HEK293 (cell line): ENCODE results near the gene WASF2.
A peak's percentile ranks its signal among the peaks of the same experiment; 100 is the strongest.

Experiments used
- AEBP2 ChIP-seq: fragments of 450-650 bp; formaldehyde crosslinking; IDR thresholded peaks from 2 replicates; pipeline ENCODE4 v1.5.1; 2016; ENCODE audit warnings: missing biosample characterization, missing genetic modification characterization, borderline replicate concordance
- CTCF ChIP-seq: fragments of 450-650 bp; formaldehyde crosslinking; IDR thresholded peaks from 2 replicates; pipeline ENCODE4 v1.5.1; 2016; ENCODE audit warnings: missing biosample characterization, missing genetic modification characterization
- INSM2 ChIP-seq: fragments of 450-650 bp; formaldehyde crosslinking; IDR thresholded peaks from 2 replicates; pipeline ENCODE4 v1.5.1; 2016; ENCODE audit warnings: missing biosample characterization, missing genetic modification characterization
- SETDB1 ChIP-seq: IDR thresholded peaks from one replicate; pipeline ENCODE4 v1.6.1; 2017; ENCODE audit warnings: mild to moderate bottlenecking, low read length, moderate library complexity, mixed read lengths; ENCODE audit not compliant: insufficient read length
- SP3 ChIP-seq: fragments of 450-650 bp; formaldehyde crosslinking; IDR thresholded peaks from 2 replicates; pipeline ENCODE4 v1.5.1; 2016; ENCODE audit warnings: missing biosample characterization, missing genetic modification characterization
- YY2 ChIP-seq: fragments of 450-650 bp; formaldehyde crosslinking; IDR thresholded peaks from 2 replicates; pipeline ENCODE4 v1.5.1; 2016; ENCODE audit warnings: missing biosample characterization, missing genetic modification characterization
- ZBTB20 ChIP-seq: fragments of 450-650 bp; formaldehyde crosslinking; IDR thresholded peaks from 2 replicates; pipeline ENCODE4 v1.5.1; 2016; ENCODE audit warnings: missing biosample characterization, missing genetic modification characterization
- ZBTB26 ChIP-seq: fragments of 450-650 bp; formaldehyde crosslinking; optimal IDR thresholded peaks from 2 replicates; pipeline ENCODE3; 2016; ENCODE audit warnings: missing biosample characterization, mild to moderate bottlenecking, missing genetic modification characterization
- ZBTB8A ChIP-seq: fragments of 450-650 bp; formaldehyde crosslinking; IDR thresholded peaks from 2 replicates; pipeline ENCODE4 v1.5.1; 2016; ENCODE audit warnings: missing biosample characterization, missing genetic modification characterization
- ZNF133 ChIP-seq: fragments of 450-650 bp; formaldehyde crosslinking; IDR thresholded peaks from 2 replicates; pipeline ENCODE4 v1.5.1; 2016; ENCODE audit warnings: missing biosample characterization, missing genetic modification characterization
- ZNF169 ChIP-seq: fragments of 450-650 bp; formaldehyde crosslinking; IDR thresholded peaks from 2 replicates; pipeline ENCODE4 v1.5.1; 2016; ENCODE audit warnings: missing biosample characterization, missing genetic modification characterization
- ZNF184 ChIP-seq: fragments of 450-650 bp; IDR thresholded peaks from 2 replicates; pipeline ENCODE4 v1.5.1; 2018; ENCODE audit warnings: missing biosample characterization, mild to moderate bottlenecking, missing genetic modification characterization
- ZNF2 ChIP-seq: fragments of 450-650 bp; formaldehyde crosslinking; IDR thresholded peaks from 2 replicates; pipeline ENCODE4 v1.5.1; 2016; ENCODE audit warnings: missing biosample characterization, missing genetic modification characterization
- ZNF221 ChIP-seq: fragments of 450-650 bp; formaldehyde crosslinking; IDR thresholded peaks from 2 replicates; pipeline ENCODE4 v1.5.1; 2017; ENCODE audit warnings: missing biosample characterization, missing genetic modification characterization, borderline replicate concordance
- ZNF26 ChIP-seq: fragments of 450-650 bp; formaldehyde crosslinking; IDR thresholded peaks from 2 replicates; pipeline ENCODE4 v1.5.1; 2016; ENCODE audit warnings: missing biosample characterization, missing genetic modification characterization
- ZNF366 ChIP-seq: fragments of 450-650 bp; formaldehyde crosslinking; conservative IDR thresholded peaks from 2 replicates; pipeline ENCODE4 v1.5.1; 2016; ENCODE audit warnings: missing biosample characterization, missing genetic modification characterization
- ZNF416 ChIP-seq: fragments of 450-650 bp; formaldehyde crosslinking; IDR thresholded peaks from 2 replicates; pipeline ENCODE4 v1.5.1; 2016; ENCODE audit warnings: missing biosample characterization, missing genetic modification characterization
- ZNF423 ChIP-seq: fragments of 450-650 bp; formaldehyde crosslinking; IDR thresholded peaks from 2 replicates; pipeline ENCODE4 v1.5.1; 2016; ENCODE audit warnings: missing biosample characterization, missing genetic modification characterization
- ZNF518A ChIP-seq: fragments of 450-650 bp; formaldehyde crosslinking; conservative IDR thresholded peaks from 2 replicates; pipeline ENCODE4 v1.5.1; 2016; ENCODE audit warnings: low read depth, missing biosample characterization, missing genetic modification characterization
- ZNF548 ChIP-seq: fragments of 450-650 bp; formaldehyde crosslinking; IDR thresholded peaks from 2 replicates; pipeline ENCODE4 v1.5.1; 2016; ENCODE audit warnings: missing biosample characterization, missing genetic modification characterization
- ZNF549 ChIP-seq: fragments of 450-650 bp; IDR thresholded peaks from 2 replicates; pipeline ENCODE4 v1.5.1; 2018; ENCODE audit warnings: missing biosample characterization, missing genetic modification characterization, mild to moderate bottlenecking, inconsistent platforms, moderate library complexity
- ZNF624 ChIP-seq: fragments of 450-650 bp; formaldehyde crosslinking; IDR thresholded peaks from 2 replicates; pipeline ENCODE4 v1.5.1; 2017; ENCODE audit warnings: missing biosample characterization, missing genetic modification characterization
- ZNF639 ChIP-seq: fragments of 450-650 bp; formaldehyde crosslinking; IDR thresholded peaks from 2 replicates; pipeline ENCODE4 v1.5.1; 2016; ENCODE audit warnings: missing biosample characterization, missing genetic modification characterization
- ZNF785 ChIP-seq: fragments of 450-650 bp; formaldehyde crosslinking; IDR thresholded peaks from 2 replicates; pipeline ENCODE4 v1.5.1; 2016; ENCODE audit warnings: missing biosample characterization, missing genetic modification characterization
- ZNF843 ChIP-seq: fragments of 450-650 bp; formaldehyde crosslinking; IDR thresholded peaks from 2 replicates; pipeline ENCODE4 v1.5.1; 2016; ENCODE audit warnings: missing biosample characterization, missing genetic modification characterization
- ZSCAN23 ChIP-seq: fragments of 450-650 bp; formaldehyde crosslinking; IDR thresholded peaks from 2 replicates; pipeline ENCODE4 v1.5.1; 2016; ENCODE audit warnings: missing biosample characterization, missing genetic modification characterization

The WASF2 gene

GRCh38 chr1:27357281-27358037 lies 132.5 kb downstream of the WASF2 start (continued):
- TF ChIP-seq ZNF366 (tag by site-specific recombination) (no peak), ZNF133 (tag by site-specific recombination) (no peak), ZBTB26 (tag by site-specific recombination) (no peak), ZBTB8A (no peak), INSM2 (tag by site-specific recombination) (no peak), ZSCAN23 (tag by site-specific recombination) (no peak), ZNF184 (no peak), YY2 (tag by site-specific recombination) (no peak), ZNF548 (tag by site-specific recombination) (no peak), ZNF2 (tag by site-specific recombination) (0 out of 2 replicates have a peak, but pooled peaks have one; percentile 36), ZNF639 (tag by site-specific recombination) (no peak), ZNF785 (tag by site-specific recombination) (no peak), ZNF423 (tag by site-specific recombination) (no peak), ZNF518A (no peak), ZNF624 (tag by site-specific recombination) (no peak), AEBP2 (tag by site-specific recombination) (no peak), ZNF843 (tag by site-specific recombination) (no peak), SP3 (peak; percentile 50; the same call in 1 of the 2 replicates), ZNF549 (tag by site-specific recombination) (no peak), ZBTB20 (no peak), ZNF416 (tag by site-specific recombination) (no peak), CTCF (peak; percentile 94), ZNF221 (tag by site-specific recombination) (no peak), SETDB1 (no peak), ZNF169 (tag by site-specific recombination) (no peak), ZNF26 (tag by site-specific recombination) (no peak)
